SKM-1 (cell line): ENCODE measurements around the gene SNAPC2.

ENCODE experiments used
- DNase-seq: peaks from one replicate; lab custom pipeline; 2025; ENCODE audit not compliant: unreplicated experiment; lab: John Stamatoyannopoulos, UW

Gene SNAPC2

GRCh38 chr19:7919610-7920518, at the start of gene SNAPC2:
SNAPC2 (plus strand) TSS chr19:7920338; CDS start chr19:7920367, 29 bp downstream.
- DNase-seq = peak; percentile 79

- DNase-seq = peak; percentile 94
Measured at GRCh38 chr19:7870571-7871436, 49.3 kb upstream of the SNAPC2 start.

GRCh38 chr19:7871437-7872305, 48.5 kb upstream of the SNAPC2 start:
- DNase-seq = peak; percentile 81

GRCh38 chr19:7872306-7873204, 47.6 kb upstream of the SNAPC2 start:
- DNase-seq = no peak

- no peak for DNase-seq
Measured at GRCh38 chr19:7873304-7874075, 46.6 kb upstream of the SNAPC2 start.

GRCh38 chr19:7874076-7874896, 45.9 kb upstream of the SNAPC2 start, which contains the start of gene PRR36:
PRR36 (minus strand) TSS chr19:7874390; CDS start chr19:7873689, 701 bp downstream.
- DNase-seq = no peak

GRCh38 chr19:7874897-7875273, 45.3 kb upstream of the SNAPC2 start:
- DNase-seq = no peak

- no peak for DNase-seq
Measured at GRCh38 chr19:7877249-7877836, 42.8 kb upstream of the SNAPC2 start.

GRCh38 chr19:7879111-7879807, 40.9 kb upstream of the SNAPC2 start:
- DNase-seq = no peak

GRCh38 chr19:7879836-7880235, 40.3 kb upstream of the SNAPC2 start:
- DNase-seq = no peak

- DNase-seq = no peak
Measured at GRCh38 chr19:7881910-7882309, 38.2 kb upstream of the SNAPC2 start.

- no peak for DNase-seq
Measured at GRCh38 chr19:7883105-7883504, 37.0 kb upstream of the SNAPC2 start.

GRCh38 chr19:7883796-7884570, 36.2 kb upstream of the SNAPC2 start:
- no peak for DNase-seq

GRCh38 chr19:7885818-7886217, 34.3 kb upstream of the SNAPC2 start:
- no peak for DNase-seq

- DNase-seq = no peak
Measured at GRCh38 chr19:7887408-7888144, 32.6 kb upstream of the SNAPC2 start.
